NCI-H748 treated with DMSO at 0.1 percent for 48 hours (cell line): ENCODE data around the gene CHCHD6.
"Not testable (repeated sequence)": the region's sequence is repeated elsewhere in the genome, so short reads cannot be mapped to it uniquely, and the experiment has no call there.

ENCODE experiments used
- DNase-seq: peaks from one replicate; lab custom pipeline; 2025; lab: John Stamatoyannopoulos, UW

CHCHD6 gene

GRCh38 chr3:126766653-126767052, 62.6 kb downstream of the CHCHD6 start:
- DNase-seq = no peak

- no peak for DNase-seq
Observed at GRCh38 chr3:126768903-126769302, 64.9 kb downstream of the CHCHD6 start.

- DNase-seq = no peak
Observed at GRCh38 chr3:126770096-126770495, 66.1 kb downstream of the CHCHD6 start.

GRCh38 chr3:126773167-126773566, 69.1 kb downstream of the CHCHD6 start:
- no peak for DNase-seq

GRCh38 chr3:126773783-126774182, 69.7 kb downstream of the CHCHD6 start:
- DNase-seq = no peak

- DNase-seq = no peak
Observed at GRCh38 chr3:126777366-126777765, 73.3 kb downstream of the CHCHD6 start.

GRCh38 chr3:126780666-126781065, 76.6 kb downstream of the CHCHD6 start:
- DNase-seq = no peak

- no peak for DNase-seq
Observed at GRCh38 chr3:126781406-126781805, 77.4 kb downstream of the CHCHD6 start.

- DNase-seq = no peak
Observed at GRCh38 chr3:126781889-126782491, 78.0 kb downstream of the CHCHD6 start.

GRCh38 chr3:126782536-126782935, 78.5 kb downstream of the CHCHD6 start:
- DNase-seq = no peak

- DNase-seq = no peak
Observed at GRCh38 chr3:126784254-126784653, 80.2 kb downstream of the CHCHD6 start.

- not testable (repeated sequence) for DNase-seq
Observed at GRCh38 chr3:126791320-126791719, 87.3 kb downstream of the CHCHD6 start.

GRCh38 chr3:126792998-126793397, 89.0 kb downstream of the CHCHD6 start:
- no peak for DNase-seq

- DNase-seq = no peak
Observed at GRCh38 chr3:126797563-126797962, 93.5 kb downstream of the CHCHD6 start.

GRCh38 chr3:126798521-126798920, 94.5 kb downstream of the CHCHD6 start:
- DNase-seq = no peak

GRCh38 chr3:126799099-126799498, 95.1 kb downstream of the CHCHD6 start:
- no peak for DNase-seq

- DNase-seq = not testable (repeated sequence)
Observed at GRCh38 chr3:126801312-126801711, 97.3 kb downstream of the CHCHD6 start.

GRCh38 chr3:126807795-126808194, 103.8 kb downstream of the CHCHD6 start:
- no peak for DNase-seq

GRCh38 chr3:126811530-126811929, 107.5 kb downstream of the CHCHD6 start:
- no peak for DNase-seq

GRCh38 chr3:126816298-126816697, 112.3 kb downstream of the CHCHD6 start:
- no peak for DNase-seq

GRCh38 chr3:126816986-126817777, 113.1 kb downstream of the CHCHD6 start:
- DNase-seq = no peak

- DNase-seq = no peak
Observed at GRCh38 chr3:126817781-126818180, 113.7 kb downstream of the CHCHD6 start.

GRCh38 chr3:126818400-126819095, 114.5 kb downstream of the CHCHD6 start:
- DNase-seq = no peak
